Measurements from ENCODE around the gene DBX1.

DNA sequence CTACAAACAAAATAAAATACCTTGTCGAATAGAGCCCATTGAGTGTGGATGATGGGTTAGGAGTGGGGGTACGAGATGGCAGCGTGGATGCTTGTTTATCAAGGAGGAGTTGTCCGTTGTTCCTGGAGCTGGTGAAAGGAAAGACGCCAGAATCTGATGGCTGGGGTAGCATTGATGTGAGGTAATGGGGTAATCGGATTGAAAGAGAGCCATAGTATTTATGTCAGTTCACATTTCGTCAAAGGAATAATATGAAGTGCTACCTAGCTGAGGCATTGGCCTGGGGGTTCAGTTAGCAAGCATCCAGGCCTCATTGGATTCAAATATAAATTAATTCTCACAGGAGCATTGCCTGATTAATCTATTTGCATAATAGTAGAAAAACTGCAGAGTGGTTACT is 16.9 kb upstream of the DBX1 start:
- TF ChIP-seq, protein P1, sequence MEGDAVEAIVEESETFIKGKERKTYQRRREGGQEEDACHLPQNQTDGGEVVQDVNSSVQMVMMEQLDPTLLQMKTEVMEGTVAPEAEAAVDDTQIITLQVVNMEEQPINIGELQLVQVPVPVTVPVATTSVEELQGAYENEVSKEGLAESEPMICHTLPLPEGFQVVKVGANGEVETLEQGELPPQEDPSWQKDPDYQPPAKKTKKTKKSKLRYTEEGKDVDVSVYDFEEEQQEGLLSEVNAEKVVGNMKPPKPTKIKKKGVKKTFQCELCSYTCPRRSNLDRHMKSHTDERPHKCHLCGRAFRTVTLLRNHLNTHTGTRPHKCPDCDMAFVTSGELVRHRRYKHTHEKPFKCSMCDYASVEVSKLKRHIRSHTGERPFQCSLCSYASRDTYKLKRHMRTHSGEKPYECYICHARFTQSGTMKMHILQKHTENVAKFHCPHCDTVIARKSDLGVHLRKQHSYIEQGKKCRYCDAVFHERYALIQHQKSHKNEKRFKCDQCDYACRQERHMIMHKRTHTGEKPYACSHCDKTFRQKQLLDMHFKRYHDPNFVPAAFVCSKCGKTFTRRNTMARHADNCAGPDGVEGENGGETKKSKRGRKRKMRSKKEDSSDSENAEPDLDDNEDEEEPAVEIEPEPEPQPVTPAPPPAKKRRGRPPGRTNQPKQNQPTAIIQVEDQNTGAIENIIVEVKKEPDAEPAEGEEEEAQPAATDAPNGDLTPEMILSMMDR (IDR thresholded peaks at IDR 0.05; ENCODE audit: low read depth, low read length, missing input control) = no peak
- TF ChIP-seq, protein P2, sequence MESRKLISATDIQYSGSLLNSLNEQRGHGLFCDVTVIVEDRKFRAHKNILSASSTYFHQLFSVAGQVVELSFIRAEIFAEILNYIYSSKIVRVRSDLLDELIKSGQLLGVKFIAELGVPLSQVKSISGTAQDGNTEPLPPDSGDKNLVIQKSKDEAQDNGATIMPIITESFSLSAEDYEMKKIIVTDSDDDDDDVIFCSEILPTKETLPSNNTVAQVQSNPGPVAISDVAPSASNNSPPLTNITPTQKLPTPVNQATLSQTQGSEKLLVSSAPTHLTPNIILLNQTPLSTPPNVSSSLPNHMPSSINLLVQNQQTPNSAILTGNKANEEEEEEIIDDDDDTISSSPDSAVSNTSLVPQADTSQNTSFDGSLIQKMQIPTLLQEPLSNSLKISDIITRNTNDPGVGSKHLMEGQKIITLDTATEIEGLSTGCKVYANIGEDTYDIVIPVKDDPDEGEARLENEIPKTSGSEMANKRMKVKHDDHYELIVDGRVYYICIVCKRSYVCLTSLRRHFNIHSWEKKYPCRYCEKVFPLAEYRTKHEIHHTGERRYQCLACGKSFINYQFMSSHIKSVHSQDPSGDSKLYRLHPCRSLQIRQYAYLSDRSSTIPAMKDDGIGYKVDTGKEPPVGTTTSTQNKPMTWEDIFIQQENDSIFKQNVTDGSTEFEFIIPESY (IDR thresholded peaks at IDR 0.05) = no peak
